Activated CD4-positive, alpha-beta T cell treated with anti-CD3 and anti-CD28 coated beads, Interleukin-2, amount 50 U/mL, for 1 hour (primary cell): ENCODE data around the gene WAC.
"Not testable (repeated sequence)": the region's sequence is repeated elsewhere in the genome, so short reads cannot be mapped to it uniquely, and the experiment has no call there.

Source experiments
- DNase-seq: peaks from one replicate; pipeline ENCODE4 v3.0.0-alpha.2; 2020

Gene WAC

DNA sequence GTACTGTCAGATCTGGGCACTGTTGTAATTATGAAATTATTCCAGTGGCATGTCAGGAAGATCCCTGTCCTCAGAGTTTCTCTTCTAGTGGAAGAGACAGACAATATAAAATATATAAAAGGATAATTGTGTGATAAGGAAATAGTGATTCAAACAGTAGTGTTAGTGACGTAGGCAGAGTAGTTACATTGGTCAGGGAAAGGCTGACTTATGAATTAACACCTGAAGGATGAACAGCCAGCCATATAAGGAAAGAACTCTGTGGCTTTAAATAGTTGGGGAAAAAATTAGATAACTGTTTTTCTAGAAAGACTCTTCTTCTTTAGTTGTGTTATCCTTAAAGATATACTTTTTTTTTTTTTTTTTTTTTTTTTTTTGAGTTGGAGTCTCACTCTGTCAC is 37.7 kb downstream of the WAC start:
- DNase-seq, result no peak

DNA sequence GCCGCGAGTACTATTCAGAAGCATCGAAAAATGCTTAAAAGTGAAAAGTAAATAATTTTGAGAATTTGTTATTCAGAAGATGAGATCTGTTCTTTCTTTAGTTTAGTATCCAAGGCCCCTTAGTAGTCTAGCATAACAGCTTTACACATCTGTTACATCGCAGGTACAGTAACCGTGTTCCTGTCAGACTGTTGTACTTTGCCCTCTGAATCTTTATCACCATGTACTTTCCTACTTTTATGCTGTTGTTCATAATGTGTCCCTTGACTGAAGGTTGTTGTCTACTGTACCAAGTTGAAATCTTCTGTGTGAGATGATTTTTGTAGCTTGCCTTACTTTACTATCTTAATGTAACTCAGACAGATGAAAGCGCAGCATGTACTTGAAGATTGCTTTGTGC is 38.3 kb downstream of the WAC start:
- no peak for DNase-seq

DNA sequence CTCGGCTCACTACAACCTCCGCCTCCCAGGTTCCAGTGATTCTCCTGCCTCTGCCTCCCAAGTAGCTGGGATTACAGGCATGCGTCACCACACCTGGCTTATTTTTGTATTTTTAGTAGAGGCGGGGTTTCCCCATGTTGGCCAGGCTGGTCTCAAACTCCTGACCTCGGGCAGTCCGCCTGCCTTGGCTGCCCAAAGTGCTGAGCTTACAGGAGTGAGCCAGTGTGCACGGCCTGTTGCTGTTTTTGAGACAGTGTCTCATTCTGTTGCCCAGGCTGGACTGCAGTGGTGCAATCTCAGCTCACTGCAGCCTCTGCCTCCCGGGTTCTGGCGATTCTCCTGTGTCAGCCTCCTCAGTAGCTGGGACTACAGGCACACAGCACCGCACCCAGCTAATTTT is 41.3 kb downstream of the WAC start:
- DNase-seq, result not testable (repeated sequence)

DNA sequence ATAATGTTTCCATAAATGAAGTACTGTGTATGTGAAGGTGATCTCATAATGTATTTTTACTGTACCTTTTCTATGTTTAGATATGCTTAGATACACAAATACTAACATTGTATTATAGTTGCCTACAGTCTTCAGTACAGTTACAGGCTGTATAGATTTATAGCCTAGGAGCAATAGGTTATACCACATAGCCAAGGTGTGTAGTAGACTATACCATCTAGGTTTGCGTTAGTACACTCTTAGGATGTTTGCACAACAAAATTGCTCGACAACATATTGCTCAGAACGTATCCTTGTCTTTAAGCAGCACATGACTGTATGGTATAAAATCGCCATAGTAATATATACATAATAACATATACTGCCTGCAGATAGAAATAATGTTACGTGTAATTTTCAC is 42.9 kb downstream of the WAC start:
- no peak for DNase-seq

DNA sequence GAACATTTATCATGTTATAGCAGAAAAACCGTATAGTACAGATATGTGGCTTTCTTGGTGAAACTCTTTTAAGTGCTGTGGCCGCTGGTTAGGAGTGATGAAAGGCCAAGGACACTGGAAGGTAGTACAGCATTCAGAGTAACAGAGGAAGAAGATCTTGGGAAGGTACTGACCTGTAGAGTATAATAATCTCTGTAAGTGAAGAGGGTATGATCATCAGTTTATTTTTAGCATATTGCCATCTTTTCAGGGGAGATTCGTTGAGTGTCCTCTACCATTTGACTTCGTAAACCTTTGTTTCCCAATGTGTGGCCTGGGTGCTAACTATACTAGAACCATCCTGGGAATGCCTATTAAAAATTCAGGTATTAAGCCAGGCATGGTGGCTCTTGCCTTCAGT is 44.6 kb downstream of the WAC start:
- no peak for DNase-seq

DNA sequence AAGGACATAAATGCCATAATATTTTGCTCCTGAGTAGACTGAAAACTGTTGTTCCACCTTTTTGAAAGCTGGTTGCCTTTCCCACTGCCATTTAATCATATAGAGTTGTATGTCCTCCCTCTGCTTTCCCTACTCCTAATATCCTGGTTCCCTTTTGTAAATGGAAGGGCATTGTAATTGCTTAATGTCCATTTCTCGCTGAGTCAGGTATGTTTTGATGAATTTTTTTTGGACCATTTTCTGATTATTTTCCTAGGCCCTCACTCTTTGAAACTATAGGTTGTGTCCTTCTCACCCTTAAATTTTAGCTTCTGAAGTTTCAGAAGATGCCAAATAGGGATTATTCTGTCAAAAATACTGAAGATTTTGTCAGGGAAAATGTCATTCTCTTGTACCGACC is 45.5 kb downstream of the WAC start:
- no peak for DNase-seq

DNA sequence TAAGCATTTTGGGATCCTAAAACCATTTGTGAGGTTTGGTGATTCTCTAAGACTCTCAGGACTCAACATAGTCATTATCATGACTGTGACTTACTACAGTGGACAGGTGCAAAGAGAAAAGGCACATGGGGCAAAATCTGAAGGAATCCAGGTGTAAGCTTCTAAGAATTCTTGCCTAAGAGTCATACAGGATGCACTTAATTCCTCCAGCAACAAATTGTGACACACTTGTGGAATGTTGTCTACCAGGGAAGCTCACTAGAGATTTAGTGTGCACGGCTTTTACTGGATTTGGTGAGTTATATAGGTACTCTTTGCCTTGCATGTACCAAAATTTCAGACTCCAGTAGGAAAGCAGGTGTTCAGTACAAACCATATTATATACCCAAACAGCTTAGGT is 47.9 kb downstream of the WAC start:
- DNase-seq, result no peak

DNA sequence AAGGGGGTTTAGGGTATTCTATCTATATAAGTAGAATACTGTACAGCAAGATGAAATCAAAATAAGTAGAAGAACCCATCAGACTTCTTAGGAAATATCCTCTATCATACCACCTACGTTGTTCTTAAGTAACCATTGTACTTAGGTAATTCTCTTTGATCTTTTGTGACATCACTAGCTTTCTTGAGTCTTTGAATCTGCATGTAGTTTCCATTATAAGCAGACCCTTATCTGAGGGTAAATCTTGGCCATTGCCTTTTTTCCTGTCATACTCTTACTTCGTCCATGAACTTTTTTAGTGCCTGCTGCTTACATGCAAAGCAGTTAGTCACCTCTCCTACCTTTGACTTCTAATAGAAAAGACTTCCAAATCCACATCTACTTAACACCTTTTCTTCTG is 49.0 kb downstream of the WAC start:
- no peak for DNase-seq

DNA sequence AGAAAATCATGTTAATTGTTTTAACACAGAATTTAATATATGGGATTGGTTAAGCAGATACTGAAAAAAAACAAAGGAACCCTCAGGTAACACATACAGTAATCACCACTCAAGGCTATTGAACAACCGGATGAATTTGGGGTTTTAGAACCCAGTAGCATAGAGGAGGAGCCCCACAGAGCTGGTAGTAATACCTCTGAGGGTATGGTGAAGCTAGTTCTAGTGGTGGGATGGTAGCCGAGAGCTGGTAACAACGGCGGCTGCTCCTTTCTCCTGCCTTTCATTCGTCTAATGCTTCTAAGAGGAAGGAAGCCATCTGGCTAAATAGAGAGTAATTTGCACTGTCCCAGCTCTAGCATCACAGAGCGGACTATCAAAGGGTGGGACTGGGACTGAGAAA is 52.2 kb downstream of the WAC start:
- no peak for DNase-seq

DNA sequence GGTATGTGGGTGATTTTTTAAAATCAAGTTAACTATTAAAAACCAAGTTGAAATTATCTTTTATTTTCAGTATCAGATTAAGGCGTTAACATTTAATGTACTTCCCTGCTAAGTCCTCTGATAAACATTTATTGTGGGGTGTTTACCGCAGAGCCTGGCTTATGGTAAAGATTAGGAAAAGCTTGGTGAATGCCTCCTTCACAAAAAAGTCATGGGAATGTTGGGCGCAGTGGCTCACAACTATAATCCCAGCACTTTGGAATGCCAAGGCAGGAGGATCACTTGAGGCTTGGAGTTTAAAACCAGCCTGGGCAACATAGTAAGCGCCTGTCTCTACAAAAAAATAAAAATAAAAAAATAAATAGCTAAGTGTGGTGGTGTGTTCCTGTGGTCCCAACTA is 53.3 kb downstream of the WAC start:
- no peak for DNase-seq

DNA sequence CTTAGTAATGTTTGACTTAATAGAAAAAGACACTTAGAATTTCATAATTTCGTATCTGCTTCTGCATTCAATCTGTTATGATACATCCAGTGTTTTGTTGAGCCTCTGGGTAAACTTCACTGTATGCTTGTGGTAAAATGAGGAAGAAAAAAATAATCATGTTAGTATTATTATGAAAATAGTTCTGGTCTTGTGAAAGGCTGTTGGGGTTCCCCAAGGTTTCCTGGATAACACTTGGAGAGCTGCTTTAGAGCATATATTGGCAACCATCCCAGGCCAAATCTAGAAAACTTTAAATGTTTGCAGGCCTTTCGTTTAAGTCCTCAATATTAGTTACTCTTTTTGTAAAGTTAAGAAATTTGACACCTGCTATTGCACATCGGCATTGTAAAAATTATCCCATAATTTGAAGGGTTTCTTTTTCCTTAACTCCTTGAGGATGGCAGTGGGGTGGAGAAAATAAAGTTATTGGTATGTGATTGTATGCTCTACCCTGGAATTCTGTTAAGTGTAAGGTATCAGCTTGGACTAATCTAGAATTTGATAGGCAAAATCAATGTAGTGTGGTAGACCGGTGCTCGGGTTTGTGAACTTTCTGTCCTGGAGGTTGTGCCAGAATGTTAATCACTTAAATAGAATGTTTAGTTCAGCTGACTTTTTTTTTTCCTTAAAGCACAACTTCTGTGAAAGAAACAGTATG is 54.5 kb downstream of the WAC start:
- DNase-seq, result no peak

DNA sequence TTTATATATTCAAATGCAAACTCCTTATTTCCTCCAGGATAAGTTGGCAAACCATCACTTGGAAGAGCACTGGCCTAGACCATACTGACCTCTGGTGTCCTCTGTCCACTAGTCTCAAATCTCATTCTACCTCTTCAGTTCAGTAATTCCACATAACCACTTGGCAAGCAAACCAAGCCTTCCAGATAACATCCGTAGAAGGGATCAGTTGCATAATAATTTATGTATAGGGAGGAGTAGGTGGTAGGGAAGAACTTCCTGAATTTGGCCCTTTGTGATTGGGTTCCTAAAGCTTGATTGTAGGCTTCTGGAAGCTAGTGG is 55.0 kb downstream of the WAC start:
- no peak for DNase-seq

DNA sequence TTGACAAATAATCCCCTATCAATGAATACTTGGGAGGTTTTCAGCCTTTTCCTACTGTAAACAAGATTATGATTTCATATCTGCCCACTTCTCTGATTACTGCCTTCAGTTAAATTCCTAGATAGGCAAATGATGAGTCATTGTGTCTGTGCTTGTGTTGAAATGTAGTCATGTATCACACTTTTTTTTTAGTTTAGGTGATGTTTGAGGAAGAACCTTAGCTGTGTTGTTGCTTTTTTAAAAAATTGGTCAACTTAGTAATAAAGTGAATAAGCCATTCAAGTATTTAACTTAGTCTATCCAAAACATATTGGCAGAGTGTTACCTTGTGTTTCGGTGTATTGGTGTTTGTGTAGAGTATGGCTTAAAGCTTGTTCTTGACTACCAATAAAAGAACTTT is 60.0 kb downstream of the WAC start:
- no peak for DNase-seq

DNA sequence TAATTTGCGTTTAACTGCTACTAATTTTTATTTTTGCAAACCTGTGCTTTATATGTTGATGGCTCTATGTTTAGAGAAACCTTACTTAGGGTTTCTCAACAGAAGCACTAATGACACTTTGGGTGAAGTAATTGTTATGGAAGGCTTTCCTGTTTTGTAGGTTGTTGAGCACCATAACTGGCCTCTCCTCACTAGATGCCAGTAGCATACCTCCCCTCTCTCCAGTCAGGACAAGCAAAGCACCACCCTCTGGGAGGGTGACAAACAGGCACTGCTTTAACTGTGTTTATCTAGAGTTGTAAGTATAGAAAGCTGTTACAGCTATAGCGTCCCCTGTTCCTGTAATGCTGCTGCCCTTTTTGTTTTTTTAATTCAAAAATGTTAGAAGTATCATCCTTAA is 60.9 kb downstream of the WAC start:
- no peak for DNase-seq

DNA sequence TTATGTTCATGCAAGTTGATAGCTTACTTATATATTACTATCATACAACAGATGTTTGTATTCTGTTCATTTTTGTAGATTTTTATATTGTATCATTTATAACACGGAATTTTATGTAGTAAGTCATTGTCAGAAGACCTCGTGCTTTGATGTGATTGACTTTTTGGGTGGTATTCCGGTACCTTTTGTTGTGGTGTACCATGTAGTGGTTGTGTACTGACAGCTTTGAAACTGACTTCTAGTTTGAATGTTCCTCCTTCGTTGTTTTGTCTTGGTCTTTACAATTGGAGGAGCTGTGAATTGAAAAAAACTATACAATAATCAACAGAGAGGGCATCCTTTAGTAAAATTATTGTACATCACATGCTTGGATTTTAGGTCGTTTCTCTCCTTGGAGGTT is 61.5 kb downstream of the WAC start:
- DNase-seq, result no peak

DNA sequence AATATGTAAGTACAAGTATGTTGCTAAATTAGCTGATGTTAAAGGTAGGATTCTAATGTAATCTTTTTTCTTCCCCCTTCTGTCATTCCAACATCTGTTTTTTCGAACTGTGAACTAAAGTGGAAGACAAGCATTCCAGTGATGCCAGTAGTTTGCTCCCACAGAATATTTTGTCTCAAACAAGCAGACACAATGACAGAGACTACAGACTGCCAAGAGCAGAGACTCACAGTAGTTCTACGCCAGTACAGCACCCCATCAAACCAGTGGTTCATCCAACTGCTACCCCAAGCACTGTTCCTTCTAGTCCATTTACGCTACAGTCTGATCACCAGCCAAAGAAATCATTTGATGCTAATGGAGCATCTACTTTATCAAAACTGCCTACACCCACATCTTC is 62.7 kb downstream of the WAC start:
- no peak for DNase-seq

DNA sequence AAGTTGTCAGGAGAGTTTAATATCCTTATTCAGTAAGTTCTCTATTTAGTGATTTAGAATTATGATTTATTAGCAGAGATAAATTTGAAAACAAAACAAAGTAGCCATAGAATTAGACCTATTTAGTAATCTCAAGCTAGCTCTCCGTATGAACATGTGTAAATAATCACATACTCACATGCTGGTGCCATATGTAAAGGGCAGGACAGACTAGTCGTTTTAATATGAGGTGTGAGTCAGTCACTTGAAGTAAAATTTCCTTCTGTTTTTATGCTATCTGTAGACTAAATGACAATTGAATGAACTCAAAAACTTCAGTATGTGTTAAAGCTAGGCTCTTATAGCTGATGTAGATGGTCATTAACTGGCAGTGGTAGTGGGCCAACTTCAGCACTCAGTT is 67.1 kb downstream of the WAC start:
- no peak for DNase-seq

DNA sequence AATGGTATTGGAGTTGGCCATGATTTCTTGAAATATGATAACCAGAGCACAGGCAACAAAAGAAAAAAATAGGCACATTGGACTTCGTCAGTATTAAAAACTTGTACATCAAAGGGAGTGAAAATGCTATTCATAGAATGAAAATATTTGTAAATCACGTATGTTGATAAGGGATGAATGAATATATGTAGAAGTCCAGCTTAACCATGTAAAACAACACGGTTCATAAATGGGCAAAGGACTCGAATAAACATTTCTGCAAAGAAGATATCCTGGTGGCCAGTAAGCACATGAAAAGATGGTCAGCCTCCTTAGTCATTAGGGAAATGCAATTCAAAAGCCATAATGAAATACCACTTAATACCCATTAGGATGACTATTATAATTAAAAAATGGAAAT is 68.1 kb downstream of the WAC start:
- no peak for DNase-seq

DNA sequence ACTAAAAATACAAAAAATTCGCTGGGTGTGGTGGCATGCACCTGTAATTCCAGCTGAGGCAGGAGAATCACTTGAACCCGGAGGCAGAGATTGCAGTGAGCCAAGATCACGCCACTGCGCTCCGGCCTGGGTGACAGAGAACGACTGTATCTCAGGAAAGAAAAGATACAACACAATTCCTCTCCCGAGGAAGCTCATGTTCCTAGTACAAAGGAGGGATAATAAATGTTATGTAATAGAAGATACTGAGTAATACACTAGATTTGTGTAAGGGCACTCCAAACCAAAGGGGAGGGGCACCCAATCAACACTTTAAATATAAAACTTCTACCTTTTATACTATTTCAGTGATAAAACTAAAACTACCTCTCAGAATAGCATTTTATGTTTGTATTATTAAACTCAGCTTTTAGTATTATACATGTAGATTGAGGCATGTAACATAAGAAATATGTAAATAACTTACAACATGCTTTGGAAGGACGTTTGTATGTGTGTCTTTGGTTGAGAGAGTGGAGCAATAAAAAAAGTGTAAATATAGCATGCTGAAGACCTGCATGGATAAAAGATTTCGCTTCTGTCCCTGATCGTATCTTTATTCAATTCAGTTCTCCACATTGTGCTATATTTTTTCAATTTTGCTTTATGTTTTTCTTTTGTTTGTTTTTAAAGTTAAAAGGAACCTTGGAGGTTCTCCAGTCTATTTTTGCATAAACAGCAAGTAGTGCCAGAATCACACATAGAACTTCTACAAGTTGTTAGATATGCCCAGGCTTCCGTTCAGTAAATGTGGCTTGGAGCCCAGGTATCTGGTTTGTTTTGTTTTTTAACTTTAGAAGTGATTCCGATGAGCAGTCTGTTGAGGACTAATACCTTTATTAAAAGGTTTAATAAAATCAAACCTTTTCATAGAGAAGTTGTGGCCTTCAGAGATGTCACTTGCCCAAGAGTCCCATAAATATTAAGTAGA is 71.9 kb downstream of the WAC start:
- DNase-seq, result no peak

DNA sequence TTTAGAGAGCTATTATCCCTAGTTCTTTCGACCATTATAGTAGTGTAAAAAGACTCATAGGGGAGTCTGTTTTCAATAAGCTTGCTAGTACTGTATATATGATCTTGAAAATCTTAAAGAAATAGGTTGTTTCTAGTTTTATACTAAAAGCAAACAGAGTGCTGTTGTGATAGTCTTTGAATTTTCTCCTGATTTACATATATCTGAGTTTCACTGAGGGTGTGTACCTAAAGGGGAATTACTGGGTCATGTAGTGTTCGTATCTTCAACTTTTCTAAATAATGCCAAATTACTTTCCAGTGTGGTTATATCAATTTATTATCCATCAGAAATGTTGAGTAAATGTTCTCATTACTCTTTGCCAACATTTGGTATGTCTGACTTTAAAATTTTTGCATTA is 73.7 kb downstream of the WAC start:
- DNase-seq, result no peak

DNA sequence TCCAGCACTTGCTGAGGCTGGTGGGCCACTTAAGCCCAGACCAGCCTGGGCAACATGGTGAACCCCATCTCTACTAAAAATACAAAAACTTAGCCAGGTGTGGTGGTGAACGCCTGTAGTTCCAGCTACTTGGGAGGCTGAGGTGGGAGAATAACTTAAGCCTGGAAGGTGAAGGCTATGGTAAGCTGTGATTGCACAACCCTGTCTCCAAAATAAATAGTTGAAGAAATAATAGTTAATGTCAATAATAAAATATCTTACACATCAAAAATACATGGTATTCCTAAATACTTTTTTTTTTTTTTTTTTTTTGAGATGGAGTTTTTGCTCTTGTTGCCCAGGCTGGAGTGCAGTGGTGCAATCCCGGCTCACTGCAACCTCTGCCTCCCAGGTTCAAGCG is 76.7 kb downstream of the WAC start:
- DNase-seq, result not testable (repeated sequence)

DNA sequence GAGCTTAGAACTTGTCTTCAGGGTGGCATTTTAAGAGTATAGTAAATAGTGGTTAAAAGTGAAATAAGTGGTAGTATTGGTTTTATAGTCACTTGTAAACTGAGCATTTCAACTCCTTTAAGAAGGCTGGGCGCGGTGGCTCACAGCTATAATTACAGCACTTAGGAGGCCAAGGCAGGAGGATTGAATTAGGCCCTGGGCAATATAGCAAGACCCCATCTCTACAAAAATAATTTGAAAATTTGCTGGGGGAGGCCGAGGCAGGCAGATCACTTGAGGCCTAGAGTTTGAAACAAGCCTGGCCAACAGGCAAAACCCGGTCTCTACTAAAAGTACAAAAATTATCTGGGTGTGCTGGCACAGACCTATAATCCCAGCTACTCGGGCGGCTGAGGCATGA is 80.0 kb downstream of the WAC start:
- DNase-seq, result no peak

DNA sequence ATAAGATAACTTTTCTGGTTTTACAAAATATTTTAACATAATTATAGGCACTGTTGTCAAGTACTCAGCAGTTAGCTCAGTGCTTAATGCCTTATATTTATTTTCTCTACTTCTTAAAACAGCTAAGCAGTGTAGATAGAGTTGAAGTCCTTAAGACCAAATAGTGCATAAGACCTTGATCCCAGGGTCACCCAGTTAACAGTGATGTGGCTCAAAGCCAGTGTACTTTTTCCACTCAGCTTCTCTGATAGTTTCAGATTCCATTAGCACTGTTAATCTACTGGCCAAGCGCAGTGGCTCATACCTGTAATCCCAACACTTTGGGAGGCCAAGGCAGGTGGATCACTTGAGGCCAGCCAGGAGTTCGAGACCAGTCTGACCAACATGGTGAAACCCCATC is 83.6 kb downstream of the WAC start:
- DNase-seq, result no peak

DNA sequence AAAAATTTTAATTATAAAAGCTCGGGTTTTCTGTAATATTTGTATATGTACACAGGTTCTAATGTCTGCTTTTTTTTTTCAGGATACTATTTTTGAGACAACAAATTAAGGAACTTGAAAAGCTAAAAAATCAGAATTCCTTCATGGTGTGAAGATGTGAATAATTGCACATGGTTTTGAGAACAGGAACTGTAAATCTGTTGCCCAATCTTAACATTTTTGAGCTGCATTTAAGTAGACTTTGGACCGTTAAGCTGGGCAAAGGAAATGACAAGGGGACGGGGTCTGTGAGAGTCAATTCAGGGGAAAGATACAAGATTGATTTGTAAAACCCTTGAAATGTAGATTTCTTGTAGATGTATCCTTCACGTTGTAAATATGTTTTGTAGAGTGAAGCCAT is 86.5 kb downstream of the WAC start:
- DNase-seq, result no peak

DNA sequence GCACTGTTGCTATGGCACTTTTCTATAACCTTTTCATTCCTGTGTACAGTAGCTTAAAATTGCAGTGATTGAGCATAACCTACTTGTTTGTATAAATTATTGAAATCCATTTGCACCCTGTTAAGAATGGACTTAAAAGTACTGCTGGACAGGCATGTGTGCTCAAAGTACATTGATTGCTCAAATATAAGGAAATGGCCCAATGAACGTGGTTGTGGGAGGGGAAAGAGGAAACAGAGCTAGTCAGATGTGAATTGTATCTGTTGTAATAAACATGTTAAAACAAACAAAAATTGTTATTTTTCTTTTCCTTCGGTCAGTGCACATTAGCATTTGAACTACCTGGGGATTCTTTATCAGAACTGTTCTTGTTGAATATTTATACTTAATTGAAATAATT is 87.3 kb downstream of the WAC start:
- no peak for DNase-seq
